Measurements from ENCODE around the gene TRIM25. TPM values are rescaled to one million over a fixed set of nuclear protein-coding genes. Genes with fewer than 3 reads are reported as not detected.
A peak's percentile ranks its signal among the peaks of the same experiment; 100 is the strongest.

The TRIM25 gene
- total and polyA plus RNA-seq, 2 donors (not counting 1 experiment from before 2014, with no cell fraction given): 53.3 to 53.9 TPM

DNA sequence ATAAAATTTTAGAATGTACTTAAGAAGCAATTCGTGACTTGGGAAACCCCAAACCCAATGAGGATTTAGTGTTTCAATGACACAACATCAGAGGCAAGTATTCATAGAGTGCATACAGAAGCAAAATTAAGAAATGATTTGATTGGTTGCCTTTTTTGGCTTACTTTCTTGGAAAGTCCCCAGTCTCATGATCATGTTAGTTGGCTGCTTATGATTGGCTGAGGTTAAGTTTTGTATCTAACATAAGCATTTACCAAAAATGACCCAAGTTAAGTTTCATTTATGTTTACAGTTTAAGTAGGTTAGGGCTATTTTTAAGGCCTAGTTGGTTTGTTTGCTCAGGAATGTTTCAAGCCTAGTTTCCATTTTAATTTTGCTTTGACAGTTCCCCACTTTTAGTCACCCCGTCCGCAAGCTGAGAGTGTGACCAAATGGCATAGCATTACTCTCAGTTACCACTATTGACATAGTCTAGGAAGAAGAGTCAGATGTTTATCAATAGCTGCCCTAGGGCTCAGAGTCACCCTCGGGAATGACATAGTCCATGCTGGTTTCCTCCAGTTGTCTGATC, 43.7 kb downstream of the TRIM25 start:
- Histone ChIP-seq H3K4me2 (ENCODE audit: extremely low read depth, insufficient read depth, low read length) (no peak overlapping the region), H4K20me1 (ENCODE audit: control insufficient read depth, extremely low read depth, insufficient read depth, low read length) (no peaks in the 10 kb centered on the region), H3K4me1 (ENCODE audit: control insufficient read depth, extremely low read depth, insufficient read depth, low read length) (no peaks in the 10 kb centered on the region), H2AFZ (ENCODE audit: low read length) (no peak overlapping the region), H3K27me3 (ENCODE audit: control insufficient read depth, insufficient read depth, low read length) (no peaks in the 10 kb centered on the region), H3K79me2 (ENCODE audit: control insufficient read depth, insufficient read depth, low read length) (no peaks in the 10 kb centered on the region), H3K36me3 (ENCODE audit: control insufficient read depth, insufficient read depth, low read length) (no peaks in the 10 kb centered on the region), H3K9me3 (ENCODE audit: control insufficient read depth, insufficient read depth, low read depth, low read length) (no peaks in the 10 kb centered on the region), H3K9ac (ENCODE audit: insufficient read depth, low read length) (no peak overlapping the region), H3K27ac (ENCODE audit: insufficient read depth, low read length) (no peak overlapping the region), H3K4me3 (replicated peaks in 1 of 4; ENCODE audit: control extremely low read depth in 1 of 4, insufficient read depth in 1 of 4, low read depth in 3 of 4, low read length in 4 of 4) (no peak overlapping the region)
- DNase-seq (ENCODE audit: low read depth in 2 of 2): no peak
- TF ChIP-seq, protein P1, sequence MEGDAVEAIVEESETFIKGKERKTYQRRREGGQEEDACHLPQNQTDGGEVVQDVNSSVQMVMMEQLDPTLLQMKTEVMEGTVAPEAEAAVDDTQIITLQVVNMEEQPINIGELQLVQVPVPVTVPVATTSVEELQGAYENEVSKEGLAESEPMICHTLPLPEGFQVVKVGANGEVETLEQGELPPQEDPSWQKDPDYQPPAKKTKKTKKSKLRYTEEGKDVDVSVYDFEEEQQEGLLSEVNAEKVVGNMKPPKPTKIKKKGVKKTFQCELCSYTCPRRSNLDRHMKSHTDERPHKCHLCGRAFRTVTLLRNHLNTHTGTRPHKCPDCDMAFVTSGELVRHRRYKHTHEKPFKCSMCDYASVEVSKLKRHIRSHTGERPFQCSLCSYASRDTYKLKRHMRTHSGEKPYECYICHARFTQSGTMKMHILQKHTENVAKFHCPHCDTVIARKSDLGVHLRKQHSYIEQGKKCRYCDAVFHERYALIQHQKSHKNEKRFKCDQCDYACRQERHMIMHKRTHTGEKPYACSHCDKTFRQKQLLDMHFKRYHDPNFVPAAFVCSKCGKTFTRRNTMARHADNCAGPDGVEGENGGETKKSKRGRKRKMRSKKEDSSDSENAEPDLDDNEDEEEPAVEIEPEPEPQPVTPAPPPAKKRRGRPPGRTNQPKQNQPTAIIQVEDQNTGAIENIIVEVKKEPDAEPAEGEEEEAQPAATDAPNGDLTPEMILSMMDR (conservative IDR thresholded peaks at IDR 0.05 in 1 of 2, IDR thresholded peaks at IDR 0.05 in 1 of 2; ENCODE audit: low read depth in 1 of 2, low read length in 2 of 2): no peak
- TF ChIP-seq EZH2 (IDR thresholded peaks at IDR 0.05; ENCODE audit: low read length, missing control alignments): no peak

DNA sequence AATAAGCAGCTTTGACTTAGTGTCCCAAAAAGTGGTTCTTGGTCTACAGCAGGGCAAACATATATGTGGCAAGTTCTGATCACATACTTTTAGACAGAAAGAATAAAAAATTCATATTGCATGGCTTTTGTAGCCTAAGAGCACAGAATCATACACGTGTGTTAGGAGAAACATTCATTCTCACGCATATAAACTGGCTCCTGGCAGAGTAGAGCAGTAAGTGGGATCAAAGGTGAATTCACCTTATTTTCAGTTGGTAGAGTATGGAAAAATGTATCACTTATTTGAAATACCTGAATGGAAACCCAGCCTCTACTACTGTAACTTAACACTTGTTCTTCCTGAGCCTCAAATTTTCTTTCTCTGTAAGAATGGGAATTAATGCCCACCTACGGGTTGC, 45.1 kb downstream of the TRIM25 start:
- Histone ChIP-seq H3K4me2 (ENCODE audit: extremely low read depth, insufficient read depth, low read length) (no peak overlapping the region), H3K27ac (ENCODE audit: insufficient read depth, low read length) (no peak overlapping the region), H2AFZ (ENCODE audit: low read length) (no peak overlapping the region), H3K9me3 (ENCODE audit: control insufficient read depth, insufficient read depth, low read depth, low read length) (no peaks in the 10 kb centered on the region), H3K79me2 (ENCODE audit: control insufficient read depth, insufficient read depth, low read length) (no peaks in the 10 kb centered on the region), H3K4me3 (replicated peaks in 1 of 4; ENCODE audit: control extremely low read depth in 1 of 4, insufficient read depth in 1 of 4, low read depth in 3 of 4, low read length in 4 of 4) (no peak overlapping the region), H4K20me1 (ENCODE audit: control insufficient read depth, extremely low read depth, insufficient read depth, low read length) (no peaks in the 10 kb centered on the region), H3K36me3 (ENCODE audit: control insufficient read depth, insufficient read depth, low read length) (peaks cover 2% of the 10 kb centered on the region), H3K27me3 (ENCODE audit: control insufficient read depth, insufficient read depth, low read length) (no peaks in the 10 kb centered on the region), H3K9ac (ENCODE audit: insufficient read depth, low read length) (no peak overlapping the region), H3K4me1 (ENCODE audit: control insufficient read depth, extremely low read depth, insufficient read depth, low read length) (no peaks in the 10 kb centered on the region)
- no peak for DNase-seq (ENCODE audit: low read depth in 2 of 2)
- no peak for TF ChIP-seq EZH2 (IDR thresholded peaks at IDR 0.05; ENCODE audit: low read length, missing control alignments)
- TF ChIP-seq, protein P1 (conservative IDR thresholded peaks at IDR 0.05 in 1 of 2, IDR thresholded peaks at IDR 0.05 in 1 of 2; ENCODE audit: low read depth in 1 of 2, low read length in 2 of 2): no peak

DNA sequence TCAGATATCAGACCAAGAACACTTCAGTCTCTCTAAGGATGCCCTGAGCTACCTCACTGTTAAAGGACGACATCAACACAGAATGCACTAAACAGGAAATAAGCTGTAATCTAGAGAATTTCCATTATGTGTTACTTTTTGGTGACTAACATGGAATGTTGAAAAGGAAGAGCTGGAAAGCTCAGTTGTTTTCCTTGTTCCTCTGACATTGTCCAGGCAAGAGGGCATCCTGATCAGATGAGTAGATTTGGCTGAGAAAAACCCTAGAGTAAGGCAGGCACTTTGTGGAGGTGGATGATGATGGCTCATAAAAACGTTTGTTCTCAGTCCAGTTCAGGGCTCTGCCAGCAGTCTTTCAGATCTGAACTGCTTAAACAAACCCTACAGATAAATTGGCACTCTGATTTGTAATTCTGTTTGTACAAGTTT, 45.9 kb downstream of the TRIM25 start:
- no peak overlapping the region for H3K9ac ChIP-seq (ENCODE audit: insufficient read depth, low read length)
- H3K9me3 ChIP-seq (ENCODE audit: control insufficient read depth, insufficient read depth, low read depth, low read length): no peaks in the 10 kb centered on the region
- H3K27me3 ChIP-seq (ENCODE audit: control insufficient read depth, insufficient read depth, low read length): no peaks in the 10 kb centered on the region
- peaks cover 2% of the 10 kb centered on the region for H3K36me3 ChIP-seq (ENCODE audit: control insufficient read depth, insufficient read depth, low read length)
- no peaks in the 10 kb centered on the region for H3K79me2 ChIP-seq (ENCODE audit: control insufficient read depth, insufficient read depth, low read length)
- H2AFZ ChIP-seq (ENCODE audit: low read length): peak overlapping the region; percentile 10
- no peaks in the 10 kb centered on the region for H3K4me1 ChIP-seq (ENCODE audit: control insufficient read depth, extremely low read depth, insufficient read depth, low read length)
- DNase-seq (ENCODE audit: low read depth in 2 of 2): peak in 1 of 2 donors; percentile 30
- no peak overlapping the region for H3K4me2 ChIP-seq (ENCODE audit: extremely low read depth, insufficient read depth, low read length)
- no peaks in the 10 kb centered on the region for H4K20me1 ChIP-seq (ENCODE audit: control insufficient read depth, extremely low read depth, insufficient read depth, low read length)
- TF ChIP-seq EZH2 (IDR thresholded peaks at IDR 0.05; ENCODE audit: low read length, missing control alignments): no peak
- TF ChIP-seq, protein P1 (conservative IDR thresholded peaks at IDR 0.05 in 1 of 2, IDR thresholded peaks at IDR 0.05 in 1 of 2; ENCODE audit: low read depth in 1 of 2, low read length in 2 of 2): no peak
- H3K27ac ChIP-seq (ENCODE audit: insufficient read depth, low read length): no peak overlapping the region
- no peak overlapping the region for H3K4me3 ChIP-seq (replicated peaks in 1 of 4; ENCODE audit: control extremely low read depth in 1 of 4, insufficient read depth in 1 of 4, low read depth in 3 of 4, low read length in 4 of 4)

All from fibroblast of lung (primary cell).